ENCODE data around the gene SLC1A7.

SLC1A7 gene

DNA sequence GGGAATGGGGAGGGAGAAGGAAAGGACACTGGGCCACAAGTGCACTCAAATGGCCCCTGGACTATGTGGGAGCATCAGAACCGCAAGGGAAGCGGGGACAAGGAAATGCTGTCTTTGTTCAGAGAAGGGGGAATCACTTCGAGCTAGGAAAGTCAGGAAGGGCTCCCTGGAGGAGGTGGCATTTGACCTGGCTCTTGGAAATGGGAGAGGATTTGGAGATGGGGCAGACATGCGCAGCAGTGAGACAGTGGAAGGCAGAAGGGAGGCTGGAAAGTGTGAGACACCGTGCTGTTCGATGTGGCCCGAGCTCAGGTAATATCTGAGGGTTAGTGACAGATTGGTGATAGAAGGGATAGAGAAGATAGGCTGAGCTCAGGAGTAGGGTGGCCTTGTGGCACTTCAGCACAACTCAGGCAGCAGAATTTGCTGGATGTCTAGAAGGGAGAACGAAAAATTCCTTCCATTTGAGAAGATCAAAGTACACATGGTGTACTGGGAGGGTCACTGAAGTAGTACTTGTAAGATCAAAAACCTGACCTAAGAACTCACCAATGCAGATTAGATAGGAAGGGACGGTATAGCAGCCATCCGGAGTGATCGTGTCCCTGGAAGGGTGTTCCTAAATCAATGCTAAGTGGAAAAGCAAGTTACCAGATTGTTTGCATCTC is 25.4 kb downstream of the SLC1A7 start:
- DNase-seq (ENCODE audit: low read depth), result no peak
- TF ChIP-seq, protein P1, sequence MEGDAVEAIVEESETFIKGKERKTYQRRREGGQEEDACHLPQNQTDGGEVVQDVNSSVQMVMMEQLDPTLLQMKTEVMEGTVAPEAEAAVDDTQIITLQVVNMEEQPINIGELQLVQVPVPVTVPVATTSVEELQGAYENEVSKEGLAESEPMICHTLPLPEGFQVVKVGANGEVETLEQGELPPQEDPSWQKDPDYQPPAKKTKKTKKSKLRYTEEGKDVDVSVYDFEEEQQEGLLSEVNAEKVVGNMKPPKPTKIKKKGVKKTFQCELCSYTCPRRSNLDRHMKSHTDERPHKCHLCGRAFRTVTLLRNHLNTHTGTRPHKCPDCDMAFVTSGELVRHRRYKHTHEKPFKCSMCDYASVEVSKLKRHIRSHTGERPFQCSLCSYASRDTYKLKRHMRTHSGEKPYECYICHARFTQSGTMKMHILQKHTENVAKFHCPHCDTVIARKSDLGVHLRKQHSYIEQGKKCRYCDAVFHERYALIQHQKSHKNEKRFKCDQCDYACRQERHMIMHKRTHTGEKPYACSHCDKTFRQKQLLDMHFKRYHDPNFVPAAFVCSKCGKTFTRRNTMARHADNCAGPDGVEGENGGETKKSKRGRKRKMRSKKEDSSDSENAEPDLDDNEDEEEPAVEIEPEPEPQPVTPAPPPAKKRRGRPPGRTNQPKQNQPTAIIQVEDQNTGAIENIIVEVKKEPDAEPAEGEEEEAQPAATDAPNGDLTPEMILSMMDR (conservative IDR thresholded peaks at IDR 0.05; ENCODE audit: low read length), result no peak
- H3K4me3 ChIP-seq (ENCODE audit: low read length), result no peak overlapping the region

DNA sequence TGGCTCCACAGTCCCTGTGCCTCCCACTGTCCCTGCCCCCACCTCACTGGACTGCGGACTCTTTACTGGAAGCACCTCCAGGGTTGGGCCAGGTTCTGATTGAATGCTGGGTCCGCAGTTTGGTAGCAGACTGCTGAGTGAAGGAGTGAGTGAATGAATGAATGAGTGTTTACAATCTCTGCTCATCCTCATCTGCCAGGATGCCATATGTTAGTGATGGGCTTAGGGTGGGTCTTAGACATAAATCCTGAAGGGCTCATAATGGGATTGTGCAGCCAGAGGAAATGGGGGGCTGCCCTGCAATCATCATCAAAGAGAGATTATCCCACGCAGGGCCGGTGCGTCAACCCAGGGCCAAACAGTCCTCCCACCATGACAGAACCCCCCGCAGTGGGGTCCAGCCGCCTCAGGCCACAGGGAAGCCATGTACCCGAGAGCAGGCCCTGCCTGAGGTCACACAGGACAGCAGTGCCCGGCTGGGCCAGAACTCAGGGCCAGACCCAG is 26.1 kb downstream of the SLC1A7 start:
- no peak overlapping the region for H3K4me3 ChIP-seq (ENCODE audit: low read length)
- TF ChIP-seq, protein P1 (conservative IDR thresholded peaks at IDR 0.05; ENCODE audit: low read length), result no peak
- no peak for DNase-seq (ENCODE audit: low read depth)

DNA sequence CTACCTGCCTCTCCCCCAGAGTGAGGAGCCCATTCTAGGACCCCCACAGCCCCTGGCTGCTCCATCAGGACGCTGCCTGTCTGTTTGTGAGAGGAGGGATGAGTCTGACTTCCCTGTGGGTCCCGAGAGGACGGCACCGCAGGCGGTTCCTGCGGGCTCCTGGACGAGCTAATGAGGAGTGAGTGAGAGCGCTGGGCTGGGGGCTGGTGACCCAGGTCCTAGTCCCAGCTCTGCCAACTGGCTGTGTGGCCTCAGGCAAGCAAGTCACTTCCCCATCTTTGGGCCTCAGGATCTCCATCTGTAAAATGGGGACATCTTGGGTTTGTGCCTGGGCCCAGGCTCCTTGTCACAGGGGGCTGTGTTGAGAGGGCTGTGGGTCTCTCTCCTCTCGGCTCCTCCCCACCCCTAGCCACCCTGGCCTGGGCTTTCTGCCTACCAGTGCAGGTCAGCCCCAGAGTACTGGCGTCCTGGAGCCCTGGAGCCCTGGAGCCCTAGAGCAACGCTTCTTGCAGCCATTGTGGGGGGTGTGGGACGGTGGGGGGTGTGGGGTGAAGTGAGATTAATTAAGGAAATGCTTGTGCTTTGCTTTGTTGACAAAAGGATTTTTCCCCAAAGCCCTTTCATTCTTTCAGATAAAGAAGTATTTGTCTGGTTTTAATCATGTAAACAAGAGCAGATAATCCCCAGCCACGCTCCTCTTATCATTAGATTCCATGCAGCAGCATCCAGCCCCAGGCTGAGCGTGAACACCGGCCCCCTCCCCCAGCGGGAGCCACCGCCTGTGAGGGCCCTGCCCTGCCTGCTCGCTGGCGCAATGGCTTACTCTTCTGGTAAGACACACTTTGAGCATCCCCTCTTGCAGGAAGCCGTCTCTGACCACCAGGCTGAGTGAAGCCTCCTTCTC is 26.8 kb downstream of the SLC1A7 start:
- peak; percentile 45 for DNase-seq (ENCODE audit: low read depth)
- TF ChIP-seq, protein P1 (conservative IDR thresholded peaks at IDR 0.05; ENCODE audit: low read length), result no peak
- no peak overlapping the region for H3K4me3 ChIP-seq (ENCODE audit: low read length)

DNA sequence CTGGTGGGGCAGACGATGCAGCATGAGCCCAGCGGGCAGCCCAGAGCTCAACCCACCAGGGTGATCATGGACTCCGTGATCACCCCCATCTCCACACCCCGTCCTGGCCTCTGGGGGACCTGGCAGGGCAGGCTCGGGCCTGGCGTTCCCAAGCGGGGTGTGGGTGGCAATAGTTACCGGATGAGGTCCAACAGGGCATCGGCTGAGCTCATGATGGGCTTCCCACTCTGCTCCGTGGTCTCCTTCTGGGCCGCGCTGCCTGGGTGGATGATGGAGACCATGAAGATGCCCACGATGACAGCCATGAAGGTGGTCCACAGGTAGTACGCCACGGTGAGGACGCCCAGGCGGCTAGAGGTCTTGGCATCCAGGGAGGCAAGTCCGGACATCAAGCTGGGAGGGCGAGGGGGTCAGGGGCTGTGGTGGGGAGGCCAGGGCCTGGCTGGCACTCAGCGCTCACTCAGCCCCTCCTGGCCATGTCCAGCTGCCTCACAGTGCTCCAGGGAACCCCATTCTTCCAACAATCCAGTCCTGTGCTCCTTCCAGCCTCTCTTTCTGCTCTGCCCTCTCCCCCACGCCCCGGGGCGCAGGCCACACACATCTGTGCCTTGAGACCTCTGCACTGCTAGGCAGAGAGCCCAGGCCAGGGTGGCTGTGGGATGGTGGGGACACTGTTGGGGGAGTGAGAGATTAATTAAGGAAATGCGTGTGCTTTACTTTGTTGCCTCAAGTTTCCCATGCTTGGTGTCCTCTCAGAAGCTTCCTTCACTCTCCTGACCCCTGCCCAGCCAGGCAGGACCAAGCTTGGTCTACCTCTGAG is 27.6 kb downstream of the SLC1A7 start:
- no peak for DNase-seq (ENCODE audit: low read depth)
- no peak overlapping the region for H3K4me3 ChIP-seq (ENCODE audit: low read length)
- TF ChIP-seq, protein P1 (conservative IDR thresholded peaks at IDR 0.05; ENCODE audit: low read length), result no peak

DNA sequence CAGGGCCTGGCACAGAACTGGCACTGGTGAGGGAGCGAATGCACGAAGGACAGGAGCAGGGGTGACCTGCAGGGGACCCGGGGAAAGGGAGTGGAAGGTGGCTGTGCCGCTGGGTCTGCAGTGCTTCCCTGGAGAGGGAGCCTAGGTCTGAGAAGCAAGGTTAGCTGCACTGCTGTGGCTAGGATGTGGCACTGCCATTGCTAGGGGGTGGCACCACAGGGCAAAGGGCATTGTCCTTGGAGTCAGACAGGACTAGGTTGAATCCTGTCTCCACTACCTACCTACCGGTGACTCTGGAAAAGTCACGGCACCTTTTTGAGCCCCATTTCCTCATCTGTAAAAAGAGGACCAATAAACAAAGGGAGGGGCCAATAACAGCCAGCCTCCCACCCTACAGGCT is 28.3 kb downstream of the SLC1A7 start:
- DNase-seq (ENCODE audit: low read depth), result no peak
- TF ChIP-seq, protein P1 (conservative IDR thresholded peaks at IDR 0.05; ENCODE audit: low read length), result no peak
- H3K4me3 ChIP-seq (ENCODE audit: low read length), result no peak overlapping the region

DNA sequence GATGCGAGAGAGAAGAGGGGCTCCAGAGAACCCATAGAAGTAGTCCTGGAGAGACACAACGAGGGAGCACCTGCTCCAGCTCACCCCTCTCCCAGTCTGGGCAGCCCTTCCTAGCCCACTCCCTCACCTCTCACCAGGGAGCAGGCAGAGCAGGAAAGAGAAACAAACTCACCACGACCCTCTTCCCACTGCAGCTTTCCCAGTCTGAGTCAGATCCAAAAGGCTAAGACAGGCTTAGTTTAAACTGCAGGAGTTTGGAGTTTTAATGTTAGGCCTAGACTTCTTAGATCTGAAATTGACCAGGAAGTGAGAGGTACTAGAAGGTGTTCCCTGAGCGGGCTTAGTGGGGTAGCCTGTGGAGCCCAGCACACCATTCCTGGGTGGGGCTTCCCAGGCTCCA is 29.6 kb downstream of the SLC1A7 start:
- peak; percentile 35 for DNase-seq (ENCODE audit: low read depth)
- TF ChIP-seq, protein P1 (conservative IDR thresholded peaks at IDR 0.05; ENCODE audit: low read length), result no peak
- no peak overlapping the region for H3K4me3 ChIP-seq (ENCODE audit: low read length)
